ENCODE data around the gene FNDC1.
"Not testable (repeated sequence)": the region's sequence is repeated elsewhere in the genome, so short reads cannot be mapped to it uniquely, and the experiment has no call there.

FNDC1 gene

DNA sequence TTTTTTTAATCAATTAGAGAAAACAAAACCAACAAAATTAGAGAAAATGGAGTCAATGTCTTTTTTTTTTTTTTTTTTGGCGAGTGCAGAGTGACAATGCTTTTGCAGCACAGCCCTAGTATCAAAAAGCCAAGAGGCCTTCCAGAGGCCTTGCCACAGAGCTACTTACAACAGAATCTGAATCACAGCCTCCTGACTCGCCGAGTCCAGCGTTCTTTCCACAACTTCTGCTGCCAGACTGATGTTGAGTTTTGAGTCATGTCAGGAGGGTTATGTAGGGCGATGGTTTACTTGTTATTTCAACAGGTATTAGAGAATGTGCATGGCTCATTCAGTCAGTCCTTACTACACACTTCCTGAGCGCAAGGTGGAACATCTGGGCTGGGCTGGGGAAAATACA is 88.6 kb downstream of the FNDC1 start:
- DNase-seq (ENCODE audit: low read depth), result no peak

- no peak for DNase-seq (ENCODE audit: low read depth)
These were observed 90.4 kb downstream of the FNDC1 start for GRCh38 chr6:159259441-159260125.

DNA sequence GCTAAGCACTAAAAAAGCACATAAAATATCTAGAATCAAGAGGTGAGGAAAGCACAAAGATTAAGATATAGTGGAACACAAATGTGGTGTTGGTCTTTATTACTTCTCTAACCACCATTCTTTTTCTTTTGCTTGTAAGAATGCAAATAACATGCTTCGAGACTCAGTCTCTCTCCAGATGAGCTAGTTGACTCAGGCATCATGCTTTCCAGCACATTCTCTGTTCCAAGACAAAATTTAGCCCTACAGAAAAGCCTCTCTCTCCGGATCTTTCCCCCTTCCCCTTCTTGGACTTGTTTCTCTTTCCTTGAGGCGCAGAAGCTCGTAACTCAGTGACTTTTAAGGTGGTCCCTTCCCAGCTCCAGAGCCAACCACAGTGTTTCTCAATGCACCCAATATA is 91.0 kb downstream of the FNDC1 start:
- no peak for DNase-seq (ENCODE audit: low read depth)

- no peak for DNase-seq (ENCODE audit: low read depth)
These were observed 92.8 kb downstream of the FNDC1 start for GRCh38 chr6:159261995-159262394.

- DNase-seq (ENCODE audit: low read depth), result no peak
These were observed 93.4 kb downstream of the FNDC1 start for GRCh38 chr6:159262586-159262985.

DNA sequence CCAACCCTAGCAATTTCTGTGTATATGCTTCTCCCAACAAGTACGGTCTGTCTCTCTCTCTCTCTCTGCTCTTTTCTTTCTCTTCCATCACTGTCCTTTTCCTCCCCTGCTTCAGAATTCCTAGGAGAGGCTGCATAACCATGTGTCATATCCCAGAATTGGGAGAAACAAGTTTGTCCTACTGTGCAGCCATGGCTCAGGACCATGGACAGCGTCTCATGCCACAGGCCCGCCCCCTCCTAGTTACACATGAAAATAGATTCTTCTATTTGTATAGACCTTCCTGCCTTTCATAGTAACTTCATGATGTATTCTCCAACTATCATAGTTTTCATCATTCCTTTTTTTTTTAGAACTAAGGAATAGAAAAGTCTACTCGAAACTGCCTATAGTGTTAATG is 98.0 kb downstream of the FNDC1 start:
- no peak for DNase-seq (ENCODE audit: low read depth)

GRCh38 chr6:159268511-159268910 is 99.3 kb downstream of the FNDC1 start:
- DNase-seq (ENCODE audit: low read depth), result no peak

DNA sequence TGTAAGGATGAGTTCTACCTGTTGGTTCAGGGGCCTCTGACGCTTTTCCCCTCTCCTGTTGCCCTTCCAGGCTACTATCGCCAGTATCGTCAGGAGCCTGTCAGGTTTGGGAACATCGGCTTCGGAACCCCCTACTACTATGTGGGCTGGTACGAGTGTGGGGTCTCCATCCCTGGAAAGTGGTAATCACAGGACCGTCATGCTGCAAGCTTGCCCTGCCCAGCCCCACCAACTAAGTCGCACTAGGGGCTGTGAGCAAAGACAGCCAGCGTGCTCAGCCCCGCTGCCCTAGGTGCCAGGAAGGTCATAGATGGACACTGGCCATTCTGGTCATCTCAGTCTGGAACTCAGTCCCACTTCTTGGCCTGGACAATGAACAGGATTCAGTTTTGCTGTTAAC is 102.1 kb downstream of the FNDC1 start:
- DNase-seq (ENCODE audit: low read depth), result no peak

GRCh38 chr6:159278626-159279025 is 109.4 kb downstream of the FNDC1 start:
- no peak for DNase-seq (ENCODE audit: low read depth)

GRCh38 chr6:159279790-159280277 is 110.6 kb downstream of the FNDC1 start:
- no peak for DNase-seq (ENCODE audit: low read depth)

- no peak for DNase-seq (ENCODE audit: low read depth)
These were observed 113.2 kb downstream of the FNDC1 start for GRCh38 chr6:159282421-159282820.

DNA sequence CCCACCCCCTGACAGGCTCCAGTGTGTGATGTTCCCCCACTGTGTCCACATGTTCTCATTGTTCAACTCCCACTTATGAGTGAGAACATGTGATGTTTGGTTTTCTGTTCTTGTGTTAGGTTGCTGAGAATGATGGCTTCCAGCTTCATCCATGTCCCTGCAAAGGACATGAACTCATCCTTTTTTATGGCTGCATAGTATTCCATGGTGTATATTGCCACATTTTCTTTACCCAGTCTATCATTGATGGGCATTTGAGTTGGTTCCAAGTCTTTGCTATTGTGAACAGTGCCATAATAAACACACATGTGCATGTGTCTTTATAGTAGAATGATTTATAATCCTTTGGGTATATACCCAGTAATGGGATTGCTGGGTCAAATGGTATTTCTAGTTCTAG is 115.5 kb downstream of the FNDC1 start:
- not testable (repeated sequence) for DNase-seq (ENCODE audit: low read depth)

- DNase-seq (ENCODE audit: low read depth), result no peak
These were observed 129.6 kb downstream of the FNDC1 start for GRCh38 chr6:159298840-159299239.

DNA sequence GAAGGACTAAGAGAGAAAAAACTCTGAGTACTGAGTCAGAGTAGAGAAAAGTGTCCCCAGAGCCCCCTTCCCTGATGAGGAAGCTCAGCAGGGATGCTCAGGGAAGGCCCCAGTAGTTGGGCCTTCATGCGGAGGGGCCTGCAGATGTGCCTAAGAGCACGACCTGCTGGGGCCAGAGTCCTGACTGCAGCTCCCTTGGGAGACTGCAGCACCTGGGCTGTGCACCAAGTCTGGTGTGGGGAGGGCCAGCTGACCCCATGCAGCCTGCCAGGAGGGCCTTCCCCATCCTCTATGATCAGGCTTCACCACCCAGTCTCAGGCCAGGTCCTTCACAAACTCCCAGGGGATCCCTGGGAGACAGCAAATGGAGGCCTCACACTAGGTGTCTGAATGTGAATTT is 130.4 kb downstream of the FNDC1 start:
- no peak for DNase-seq (ENCODE audit: low read depth)

DNA sequence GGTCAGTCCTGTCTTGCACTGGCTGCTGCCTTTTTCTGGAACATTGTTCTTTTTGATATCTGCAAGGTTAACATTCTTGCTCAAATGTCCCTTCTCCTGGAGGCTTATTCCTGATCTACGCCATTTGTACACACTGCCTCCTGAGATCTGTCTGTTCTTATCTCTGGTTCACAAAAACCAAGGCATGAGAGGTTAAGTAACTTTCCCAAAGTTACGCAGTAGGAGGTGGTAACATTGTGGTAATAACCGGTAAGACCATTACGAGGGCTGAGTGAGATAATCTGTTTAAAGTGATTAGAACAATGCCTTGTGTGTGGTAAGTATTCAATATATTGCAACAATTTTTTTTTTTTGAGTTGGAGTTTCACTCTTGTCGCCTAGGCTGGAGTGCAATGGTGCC is 132.1 kb downstream of the FNDC1 start:
- DNase-seq (ENCODE audit: low read depth), result no peak

- DNase-seq (ENCODE audit: low read depth), result no peak
These were observed 132.8 kb downstream of the FNDC1 start for GRCh38 chr6:159301810-159302593.

DNA sequence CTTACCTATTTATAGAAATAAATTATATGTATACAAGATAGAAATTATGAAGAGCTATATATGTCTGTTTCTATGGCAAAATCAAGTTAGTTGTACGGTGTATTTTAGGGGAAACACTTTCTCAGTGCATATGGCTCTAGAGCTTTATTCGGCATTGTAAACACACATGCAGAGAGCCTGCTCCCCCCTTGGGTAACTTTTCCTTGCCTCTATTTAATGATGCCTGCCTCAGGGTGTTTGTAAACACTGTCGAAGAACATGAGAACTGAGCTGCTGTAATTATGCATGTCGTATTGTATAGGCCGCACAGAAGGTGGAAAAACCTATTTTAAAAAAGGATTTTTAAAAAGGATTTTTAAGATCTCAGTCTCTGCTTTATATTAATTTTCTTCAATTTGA is 133.4 kb downstream of the FNDC1 start:
- DNase-seq (ENCODE audit: low read depth), result no peak

DNA sequence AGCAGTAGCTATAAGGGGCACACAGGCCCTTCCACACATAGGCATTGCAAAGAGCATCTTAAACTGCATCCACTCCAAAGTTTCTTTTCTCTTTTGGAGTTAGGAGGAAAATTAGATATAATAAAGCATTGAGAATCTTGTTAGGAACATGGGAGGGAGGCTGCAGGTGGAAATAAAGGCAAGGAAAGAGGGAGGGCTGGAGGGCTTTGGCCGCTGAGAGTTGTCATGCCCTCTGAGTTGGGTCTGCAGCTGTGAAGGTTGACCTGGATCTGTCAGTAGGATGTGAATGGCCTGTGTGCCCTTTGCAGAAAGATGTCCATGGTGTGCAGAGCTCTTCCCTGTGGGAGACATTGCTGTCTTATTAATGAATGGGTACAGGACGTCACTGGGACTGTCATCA is 134.0 kb downstream of the FNDC1 start:
- no peak for DNase-seq (ENCODE audit: low read depth)

DNA sequence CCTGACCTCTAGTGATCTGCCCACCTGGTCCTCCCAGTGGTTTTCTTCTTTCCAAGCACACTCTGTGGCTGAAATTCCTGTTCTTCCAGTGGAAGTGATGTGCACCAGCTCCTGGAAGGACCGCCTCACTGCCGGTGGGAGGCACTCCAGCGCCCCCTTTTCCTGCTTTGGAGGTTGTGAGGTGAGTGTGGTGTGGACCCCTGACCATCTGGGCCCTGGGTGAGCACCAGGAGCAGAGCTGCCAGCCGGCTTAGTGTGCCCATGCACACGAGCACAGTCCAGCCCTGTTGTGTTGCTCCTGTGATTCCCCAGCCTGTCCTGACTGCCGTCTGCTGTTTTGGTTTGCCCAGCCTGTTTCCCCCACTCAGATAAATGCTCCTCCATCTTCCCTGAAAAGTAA is 134.6 kb downstream of the FNDC1 start:
- no peak for DNase-seq (ENCODE audit: low read depth)

DNA sequence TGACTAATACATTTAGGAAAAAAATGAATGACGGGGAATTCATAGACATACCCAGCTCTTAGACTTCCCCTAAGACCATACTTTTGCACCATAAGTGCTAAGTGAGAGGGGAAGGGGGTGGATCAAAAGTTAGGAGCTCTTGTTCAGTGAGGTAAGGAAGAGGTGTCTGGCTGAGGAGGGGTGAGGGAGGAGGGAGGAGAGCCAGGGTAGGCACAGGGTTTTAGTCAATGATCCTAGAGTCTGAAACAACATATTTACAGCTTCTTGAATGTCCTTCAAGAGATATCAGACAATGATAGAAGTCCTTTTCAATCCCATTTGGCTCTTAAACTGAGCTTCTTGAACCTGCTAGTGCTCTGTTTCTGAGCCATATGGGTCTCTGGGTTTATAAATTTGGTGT is 135.4 kb downstream of the FNDC1 start:
- no peak for DNase-seq (ENCODE audit: low read depth)

- no peak for DNase-seq (ENCODE audit: low read depth)
These were observed 136.0 kb downstream of the FNDC1 start for GRCh38 chr6:159305159-159305558.

DNA sequence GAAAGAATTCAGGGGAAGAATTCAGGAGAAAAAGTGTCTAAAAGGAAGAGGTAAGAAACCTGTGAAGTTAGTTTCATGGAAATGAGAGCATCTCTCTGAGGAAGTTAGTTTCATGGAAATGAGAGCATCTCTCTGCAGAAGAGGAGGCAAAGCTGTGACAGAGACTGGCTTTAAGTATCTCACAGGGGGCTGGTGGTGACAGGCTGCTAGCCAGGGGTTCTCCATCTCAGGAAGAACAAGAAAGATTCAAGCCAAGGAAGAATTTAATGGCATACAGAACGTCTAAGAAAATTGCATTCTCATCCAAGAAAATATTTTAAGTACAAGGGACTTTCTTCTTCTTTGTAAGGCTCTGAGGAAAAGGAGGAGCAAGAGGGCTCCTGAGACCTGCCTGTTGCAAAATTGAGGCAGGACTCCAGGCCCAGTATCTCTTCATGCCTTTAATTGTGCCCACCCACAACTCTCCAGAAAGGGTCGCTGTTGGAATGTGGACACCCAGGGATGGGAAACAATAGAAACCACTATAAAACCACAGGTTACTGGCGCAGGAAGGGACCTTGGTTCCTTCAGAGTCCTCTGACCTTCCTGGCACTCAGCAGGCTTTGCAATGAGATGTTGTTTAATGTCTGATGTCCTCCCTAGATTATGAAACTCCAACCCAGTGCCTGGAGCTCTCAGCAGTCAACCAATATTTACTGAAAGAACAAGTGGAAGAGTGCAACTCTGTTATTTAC is 136.8 kb downstream of the FNDC1 start:
- DNase-seq (ENCODE audit: low read depth), result no peak

- DNase-seq (ENCODE audit: low read depth), result no peak
These were observed 138.1 kb downstream of the FNDC1 start for GRCh38 chr6:159307246-159307790.

Measured in activated T-cell treated with anti-CD3 and anti-CD28 coated beads for 1 hour (primary cell).